ENCODE measurements around the gene MYRF.
A peak's percentile ranks its signal among the peaks of the same experiment; 100 is the strongest.

The MYRF gene

DNA sequence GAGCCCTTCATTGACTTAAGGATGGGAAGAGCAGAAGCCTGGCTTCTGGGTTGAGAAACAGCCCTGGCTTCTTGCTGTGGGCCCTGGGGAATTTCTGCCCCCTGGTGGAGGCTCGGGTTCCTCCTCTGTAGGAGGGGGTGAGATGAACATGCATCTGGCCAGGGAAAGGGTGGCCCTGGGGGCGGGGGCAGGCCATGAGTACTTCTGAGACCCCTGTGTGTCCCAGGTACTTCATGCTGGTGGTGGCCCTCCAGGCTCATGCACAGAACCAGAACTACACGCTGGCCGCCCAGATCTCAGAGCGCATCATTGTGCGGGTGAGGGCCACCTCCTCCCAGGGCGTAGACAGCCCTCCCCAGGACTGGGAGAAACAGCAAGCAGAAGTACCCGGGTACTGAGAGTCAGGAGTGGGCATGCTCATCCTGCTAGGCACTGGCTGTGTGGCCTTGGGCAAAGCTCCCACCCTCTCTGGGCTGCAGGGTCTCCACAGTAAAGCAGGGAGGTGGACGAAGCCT is 24.2 kb downstream of the MYRF start:
- peak; percentile 100 for DNase-seq (ENCODE audit: low spot score)

DNA sequence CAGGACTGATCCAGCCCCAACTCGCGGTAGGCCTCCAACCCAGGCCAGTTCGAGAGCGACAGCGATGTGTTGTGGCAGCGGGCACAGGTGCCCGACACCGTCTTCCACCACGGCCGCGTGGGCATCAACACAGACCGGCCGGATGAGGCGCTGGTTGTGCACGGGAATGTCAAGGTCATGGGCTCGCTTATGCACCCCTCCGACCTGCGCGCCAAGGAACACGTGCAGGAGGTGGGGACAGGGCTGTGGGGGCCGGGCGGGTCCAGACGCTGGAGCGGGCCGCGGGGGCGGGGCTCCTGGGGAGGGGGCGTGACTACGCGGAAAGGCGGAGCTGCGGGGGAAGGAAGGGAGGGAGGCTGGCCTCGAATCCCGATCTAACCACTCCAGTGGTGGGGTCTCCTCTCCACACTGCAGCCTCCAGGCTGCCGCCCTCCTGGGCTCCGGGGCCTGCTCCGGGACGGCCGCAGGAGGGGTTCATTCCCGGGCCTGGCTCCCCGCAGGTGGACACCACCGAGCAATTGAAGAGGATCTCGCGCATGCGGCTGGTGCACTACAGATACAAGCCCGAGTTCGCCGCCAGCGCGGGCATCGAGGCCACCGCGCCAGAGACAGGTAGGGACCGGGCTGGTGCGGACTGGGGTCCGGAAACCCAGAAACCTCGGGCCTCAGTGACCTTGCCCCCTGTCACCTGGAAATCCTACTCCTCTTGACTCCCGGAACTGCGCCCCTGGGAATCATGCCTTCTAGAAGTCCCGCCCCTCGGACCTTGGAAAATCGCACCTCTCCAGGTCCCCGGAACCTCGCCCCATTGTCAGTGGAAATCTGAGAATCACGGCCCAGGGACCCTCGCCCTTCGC is 25.0 kb downstream of the MYRF start:
- DNase-seq (ENCODE audit: low spot score), result no peak

DNA sequence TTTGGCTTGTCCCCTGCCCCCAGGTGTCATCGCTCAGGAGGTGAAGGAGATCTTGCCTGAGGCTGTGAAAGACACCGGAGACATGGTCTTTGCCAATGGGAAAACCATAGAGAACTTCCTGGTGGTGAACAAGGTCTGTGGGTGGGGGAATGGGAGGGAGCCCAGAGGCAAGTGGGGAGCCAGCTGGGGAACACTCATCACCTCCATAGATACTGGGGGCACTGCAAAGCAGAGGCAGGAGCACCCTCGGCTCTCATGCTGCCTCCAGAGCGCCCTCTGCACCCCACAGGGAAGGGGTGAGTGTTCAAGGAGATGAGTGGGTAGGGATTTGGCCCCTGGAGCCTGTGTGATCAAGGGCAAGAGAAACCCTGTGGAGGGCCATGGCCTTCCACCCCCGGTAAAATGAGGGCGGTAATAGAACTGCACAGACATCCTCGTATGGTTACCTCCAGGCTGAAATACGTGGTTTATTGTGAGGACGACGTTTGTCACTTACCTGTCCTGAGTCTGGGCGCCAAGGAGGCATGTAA is 26.0 kb downstream of the MYRF start:
- no peak for DNase-seq (ENCODE audit: low spot score)

DNA sequence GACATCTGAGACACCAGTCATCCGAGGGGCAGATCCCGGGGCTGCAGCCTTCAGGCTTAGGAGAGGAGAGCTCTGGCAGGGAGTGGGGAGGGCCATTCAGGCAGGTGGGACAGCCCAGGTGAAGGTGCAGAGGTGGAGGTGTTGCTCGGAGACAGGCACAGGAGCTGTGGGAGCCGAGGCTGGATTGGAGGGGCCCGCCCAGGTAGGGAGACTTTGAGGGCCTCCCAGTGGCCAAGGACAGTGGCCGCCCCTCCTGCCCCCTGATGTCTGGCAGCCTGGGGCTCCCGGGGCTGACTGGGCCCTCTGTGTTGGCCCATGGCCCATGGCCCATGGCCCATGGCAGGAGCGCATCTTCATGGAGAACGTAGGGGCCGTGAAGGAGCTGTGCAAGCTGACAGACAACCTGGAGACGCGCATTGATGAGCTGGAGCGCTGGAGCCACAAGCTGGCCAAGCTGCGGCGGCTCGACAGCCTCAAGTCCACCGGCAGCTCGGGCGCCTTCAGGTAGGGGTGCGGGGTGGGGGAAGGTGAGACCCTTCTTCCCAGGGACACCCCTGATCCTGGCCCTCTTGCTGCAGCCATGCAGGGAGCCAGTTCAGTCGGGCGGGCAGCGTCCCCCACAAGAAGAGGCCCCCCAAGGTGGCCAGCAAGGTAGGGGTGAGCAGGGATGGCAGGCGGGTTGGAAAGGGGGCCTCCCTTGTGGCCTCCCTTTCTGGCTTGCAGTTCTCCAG is 26.6 kb downstream of the MYRF start:
- DNase-seq (ENCODE audit: low spot score), result no peak

DNA sequence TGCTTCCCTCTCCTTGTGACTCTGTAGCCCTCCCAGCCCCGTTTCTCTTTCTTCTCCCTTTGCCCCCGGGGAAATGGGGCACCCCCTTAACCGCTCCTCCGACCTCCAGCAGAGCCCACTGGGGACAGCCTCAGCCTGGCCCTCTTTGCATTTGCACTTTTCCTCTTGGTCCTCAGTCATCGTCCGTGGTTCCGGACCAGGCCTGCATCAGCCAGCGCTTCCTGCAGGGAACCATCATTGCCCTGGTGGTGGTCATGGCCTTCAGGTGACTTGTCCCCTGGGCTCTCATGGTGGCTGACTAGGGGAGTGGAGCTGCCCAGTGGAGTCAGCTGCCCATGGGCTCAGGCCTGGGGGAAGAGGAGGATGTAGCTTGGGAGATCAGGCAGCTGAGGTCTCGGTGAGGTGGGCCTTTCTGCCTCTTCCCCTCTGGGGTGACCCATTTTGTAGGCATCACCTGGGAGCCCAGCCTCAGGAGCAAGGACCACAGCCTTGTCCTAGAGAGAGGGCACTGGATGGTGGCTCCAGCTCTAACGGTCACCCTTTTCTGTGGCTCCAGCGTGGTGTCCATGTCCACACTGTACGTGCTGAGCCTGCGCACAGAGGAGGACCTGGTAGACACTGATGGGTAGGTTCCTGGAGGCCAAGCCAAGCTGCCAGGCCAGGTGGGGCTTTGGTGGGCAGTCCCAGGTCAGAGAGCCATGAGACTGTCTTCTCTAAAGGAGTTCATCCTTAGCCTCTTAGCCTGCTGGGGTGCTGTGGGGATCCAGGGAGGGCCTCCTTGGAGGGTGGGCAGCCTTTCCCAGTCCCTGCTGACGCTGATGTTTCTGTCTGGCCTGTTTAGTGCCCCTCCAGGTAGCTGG is 27.5 kb downstream of the MYRF start:
- DNase-seq (ENCODE audit: low spot score), result no peak

DNA sequence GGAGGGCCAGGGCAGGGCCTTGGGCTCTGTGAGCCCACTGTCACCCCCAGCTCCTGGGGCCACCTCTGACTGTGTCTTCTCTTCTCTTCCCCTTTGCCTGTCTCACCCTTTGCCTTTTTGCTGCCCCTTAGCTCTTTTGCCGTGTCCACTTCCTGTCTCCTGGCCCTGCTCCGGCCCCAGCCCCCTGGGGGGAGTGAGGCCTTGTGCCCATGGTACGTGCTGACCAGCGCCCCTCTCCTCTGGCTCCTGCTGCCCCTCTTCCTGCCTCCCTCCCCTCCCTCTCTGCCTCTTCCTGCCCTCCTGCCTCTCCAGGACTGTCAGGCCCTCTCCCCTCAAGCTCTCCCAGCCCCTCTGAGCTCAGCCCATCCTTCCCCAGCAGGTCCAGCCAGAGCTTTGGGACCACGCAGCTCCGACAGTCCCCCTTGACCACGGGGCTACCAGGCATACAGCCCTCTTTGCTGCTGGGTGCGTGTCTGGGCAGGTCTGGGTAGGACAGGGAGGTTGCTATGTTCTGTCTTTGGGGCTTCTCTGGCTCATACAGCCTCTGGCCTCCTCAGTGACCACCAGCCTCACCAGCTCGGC is 28.2 kb downstream of the MYRF start:
- DNase-seq (ENCODE audit: low spot score), result no peak

DNA sequence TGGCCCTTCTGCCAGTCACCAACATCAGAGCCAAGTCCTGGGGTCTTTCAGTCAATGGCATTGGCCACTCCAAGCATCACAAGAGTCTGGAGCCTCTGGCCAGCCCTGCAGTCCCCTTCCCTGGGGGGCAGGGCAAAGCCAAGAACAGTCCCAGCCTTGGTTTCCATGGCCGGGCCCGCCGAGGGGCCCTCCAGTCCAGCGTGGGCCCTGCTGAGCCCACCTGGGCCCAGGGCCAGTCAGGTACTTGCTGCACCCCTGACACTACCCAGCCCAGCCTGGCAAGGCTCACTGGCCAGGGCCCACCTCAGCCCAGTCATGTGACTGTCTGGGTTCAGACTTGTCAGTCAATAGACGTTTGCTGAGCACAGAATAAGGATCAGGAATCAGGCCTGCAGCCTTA is 29.1 kb downstream of the MYRF start:
- no peak for DNase-seq (ENCODE audit: low spot score)

DNA sequence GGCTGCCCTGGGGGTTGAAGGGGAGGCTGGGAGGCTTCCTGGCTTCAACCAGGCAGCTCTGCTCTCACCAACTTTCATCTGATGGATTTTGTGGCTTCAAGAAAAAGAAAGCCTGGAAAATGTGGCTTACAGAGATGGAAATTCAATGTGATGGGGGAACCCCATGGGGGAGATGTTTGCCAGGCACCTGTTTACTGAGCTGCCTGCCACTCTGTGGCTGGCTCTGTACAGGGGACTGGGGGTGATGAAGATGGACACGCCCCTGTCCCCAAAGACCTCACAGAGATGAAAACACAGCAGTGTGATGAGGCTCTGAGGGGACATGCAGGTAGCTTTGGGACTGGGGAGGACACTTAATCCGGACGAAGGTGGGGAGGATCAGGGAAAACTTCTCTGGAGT is 29.9 kb downstream of the MYRF start:
- DNase-seq (ENCODE audit: low spot score), result no peak

DNA sequence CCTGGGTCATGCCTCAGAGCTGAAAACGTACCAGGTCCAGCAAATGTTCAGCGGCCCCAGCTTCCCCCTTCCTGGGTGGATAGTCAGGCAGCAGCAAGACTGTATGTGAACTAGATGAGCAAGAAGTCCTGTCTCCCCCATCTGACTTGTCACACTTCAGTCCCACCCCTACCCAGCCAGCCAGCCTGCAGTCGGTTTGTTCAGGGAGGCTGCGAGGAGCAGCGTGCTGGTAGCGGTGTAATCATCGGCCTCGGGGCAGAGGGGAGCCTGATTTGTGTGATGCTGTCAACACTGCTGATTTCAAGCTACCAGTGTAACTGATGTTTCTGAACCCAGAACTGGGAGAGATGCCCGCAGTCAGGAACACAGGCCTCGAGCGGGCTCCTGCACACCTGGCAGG is 30.4 kb downstream of the MYRF start:
- no peak for DNase-seq (ENCODE audit: low spot score)

DNA sequence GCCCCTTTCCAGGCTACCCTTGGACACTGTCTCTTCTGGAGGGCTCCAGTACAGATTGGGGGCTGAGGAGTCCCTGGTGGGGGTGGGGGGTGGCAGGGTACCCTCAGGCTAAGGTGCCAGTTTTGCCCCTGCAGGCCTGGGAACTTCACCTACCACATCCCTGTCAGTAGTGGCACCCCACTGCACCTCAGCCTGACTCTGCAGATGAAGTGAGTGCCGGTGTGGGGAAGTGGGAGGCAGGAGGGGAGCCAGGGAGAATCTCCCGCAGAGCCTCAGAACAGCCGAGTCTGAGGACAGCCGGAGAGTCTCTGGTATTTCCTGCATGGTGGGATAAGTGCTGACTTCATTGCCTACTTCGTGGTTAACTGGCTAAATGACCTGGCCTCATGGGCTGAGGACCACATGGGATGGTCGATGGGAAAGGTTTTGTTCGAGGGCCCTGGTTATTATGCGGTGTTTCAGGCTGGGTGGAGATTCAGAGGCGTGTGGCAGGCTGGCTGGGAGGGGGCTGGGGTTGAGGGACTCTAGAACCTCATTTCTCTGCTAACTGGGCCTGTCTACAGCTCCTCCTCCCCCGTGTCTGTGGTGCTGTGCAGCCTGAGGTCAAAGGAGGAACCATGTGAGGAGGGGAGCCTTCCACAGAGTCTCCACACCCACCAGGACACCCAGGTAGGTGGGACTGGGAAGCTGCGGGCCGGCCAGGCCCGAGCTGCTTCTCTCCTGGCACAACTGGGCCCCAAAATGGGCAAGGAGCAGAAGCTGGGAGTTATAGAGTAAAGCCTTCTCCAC is 31.5 kb downstream of the MYRF start:
- DNase-seq (ENCODE audit: low spot score), result no peak

DNA sequence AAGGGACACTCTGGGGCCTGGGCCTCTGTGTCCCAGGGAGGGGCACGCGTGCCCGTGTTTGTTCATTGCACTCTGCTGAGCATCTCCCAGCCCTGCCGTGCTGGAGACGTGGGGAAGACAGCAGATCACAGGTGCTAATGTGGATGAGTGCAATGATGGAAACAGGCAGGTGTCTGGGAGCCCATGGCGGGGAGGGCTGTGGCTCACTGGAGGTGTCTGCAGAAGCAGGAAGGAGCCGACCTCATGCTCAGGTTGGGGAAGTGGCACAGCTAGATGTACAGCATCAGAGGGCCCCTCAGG is 32.0 kb downstream of the MYRF start:
- DNase-seq (ENCODE audit: low spot score), result no peak

DNA sequence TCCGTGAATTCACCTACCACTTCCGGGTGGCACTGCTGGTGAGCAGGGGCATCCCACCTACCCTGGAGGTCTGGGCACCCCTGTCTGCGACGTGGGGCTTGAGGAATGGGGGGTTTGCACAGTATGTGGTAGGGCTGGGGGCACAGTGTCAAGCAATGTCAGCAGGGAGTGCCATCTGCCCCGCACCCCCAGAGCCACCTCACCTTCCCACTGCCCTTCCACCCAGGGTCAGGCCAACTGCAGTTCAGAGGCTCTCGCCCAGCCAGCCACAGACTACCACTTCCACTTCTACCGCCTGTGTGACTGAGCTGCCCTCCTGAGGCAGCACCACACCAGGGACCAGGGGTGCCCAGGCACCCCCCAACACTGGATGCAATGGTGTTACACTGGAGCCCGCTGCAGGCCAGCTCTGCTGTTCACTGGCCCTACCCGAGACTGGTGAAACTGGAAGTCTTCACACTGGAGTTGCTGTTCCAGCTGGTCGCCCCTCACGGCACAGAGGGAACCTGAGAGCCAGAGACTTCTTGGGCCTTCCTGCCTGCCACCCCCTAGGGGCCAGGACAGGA is 33.5 kb downstream of the MYRF start:
- DNase-seq (ENCODE audit: low spot score), result no peak

DNA sequence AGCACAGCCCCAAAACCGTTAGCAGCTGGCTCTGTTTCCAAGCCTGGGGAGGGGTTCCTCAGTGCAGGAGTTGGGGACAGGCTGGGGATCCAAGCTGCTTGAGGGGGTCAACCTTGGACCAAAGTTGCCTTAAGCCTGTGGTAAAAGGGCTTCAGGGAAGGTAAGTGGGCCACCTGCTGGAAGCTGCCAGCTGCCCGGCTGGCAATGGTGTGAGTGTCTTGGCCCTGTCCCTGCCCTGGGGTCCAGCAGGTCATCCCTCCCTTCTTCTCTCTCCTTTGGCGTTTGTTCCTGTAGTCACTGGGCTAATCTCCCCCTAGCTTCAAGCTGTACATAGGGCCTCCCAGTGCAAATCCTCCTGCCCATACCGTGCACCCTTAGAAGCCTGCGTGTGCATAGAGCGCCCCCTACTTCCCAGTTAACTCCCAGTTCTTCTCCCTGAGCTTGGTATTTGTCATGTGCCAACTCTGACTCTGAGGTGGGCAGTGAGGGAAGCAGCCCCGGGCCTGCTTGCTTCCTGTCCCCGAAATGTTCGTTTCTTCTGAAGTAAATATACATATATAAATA is 35.6 kb downstream of the MYRF start:
- DNase-seq (ENCODE audit: low spot score), result peak; percentile 98

DNA sequence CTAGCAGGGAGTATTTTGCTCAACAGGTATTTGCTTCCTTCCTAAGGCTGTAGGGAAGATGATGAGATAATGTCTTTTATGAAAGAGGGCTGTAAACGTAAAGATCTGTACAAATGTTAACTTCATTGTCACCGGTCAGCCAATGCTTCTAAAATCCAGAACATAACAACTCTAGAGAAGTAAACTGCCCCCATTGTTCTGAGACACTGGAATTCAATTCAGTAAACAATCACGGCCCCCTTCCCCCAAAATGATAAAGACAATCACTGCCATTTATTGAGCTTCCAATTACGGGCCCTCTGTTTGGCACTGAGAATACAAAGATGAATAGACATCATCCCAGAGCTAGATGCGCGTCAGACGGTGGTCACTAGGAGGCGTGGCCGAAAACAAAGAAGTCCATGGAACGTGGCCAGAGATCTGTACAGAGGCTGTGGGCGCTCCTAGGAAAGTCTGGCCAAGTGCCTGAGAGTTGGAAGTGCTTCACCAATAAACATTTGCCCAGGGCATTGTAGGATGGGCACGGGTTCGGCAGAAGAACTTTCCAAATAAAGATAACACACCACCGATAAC is 39.4 kb downstream of the MYRF start:
- DNase-seq (ENCODE audit: low spot score), result peak; percentile 80

DNA sequence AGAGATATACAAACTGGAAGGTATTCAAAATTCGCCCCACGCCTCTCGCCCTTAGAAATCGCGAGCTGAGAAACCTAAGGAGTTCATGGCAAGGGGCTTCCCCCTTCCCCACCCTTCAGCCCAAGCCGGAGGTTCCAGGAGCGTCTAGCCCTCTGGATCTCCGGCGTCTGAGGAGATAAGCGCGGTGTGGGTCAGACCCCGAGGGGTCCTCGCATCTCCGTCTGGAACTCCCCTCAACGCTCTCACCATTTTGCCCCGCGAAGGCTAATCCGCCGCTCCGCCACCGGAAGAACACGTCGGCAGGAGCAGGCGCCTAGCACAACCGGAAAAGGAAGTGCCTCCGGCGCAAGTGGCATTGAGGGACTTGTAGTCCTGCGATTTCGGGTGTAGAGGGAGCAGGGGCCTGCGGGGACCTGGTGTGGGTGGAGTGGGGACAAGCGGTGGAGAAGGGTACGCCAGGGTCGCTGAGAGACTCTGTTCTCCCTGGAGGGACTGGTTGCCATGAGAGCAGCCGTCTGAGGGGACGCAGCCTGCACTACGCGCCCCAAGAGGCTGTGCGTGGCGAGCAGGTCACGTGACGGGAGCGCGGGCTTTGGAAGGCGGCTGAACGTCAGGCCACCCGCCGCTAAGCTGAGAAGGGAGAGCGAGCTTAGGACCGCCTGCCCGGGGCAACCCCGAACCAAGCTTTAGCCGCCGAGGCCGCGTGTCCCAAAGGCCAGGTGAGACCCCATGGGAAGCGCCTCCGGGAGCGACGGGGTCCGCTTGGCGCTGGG is 40.1 kb downstream of the MYRF start, which contains the start of the genes FEN1 and TMEM258:
Gene FEN1, plus strand, starts transcription at position 602 of the 773 bp plus-strand sequence. CDS start 2,451 bp downstream, outside the sequence.
Gene TMEM258, minus strand, starts transcription at position 290 of the 773 bp plus-strand sequence. Its CDS starts 41 bp downstream, at position 249.
- DNase-seq (ENCODE audit: low spot score), result peak; percentile 97

DNA sequence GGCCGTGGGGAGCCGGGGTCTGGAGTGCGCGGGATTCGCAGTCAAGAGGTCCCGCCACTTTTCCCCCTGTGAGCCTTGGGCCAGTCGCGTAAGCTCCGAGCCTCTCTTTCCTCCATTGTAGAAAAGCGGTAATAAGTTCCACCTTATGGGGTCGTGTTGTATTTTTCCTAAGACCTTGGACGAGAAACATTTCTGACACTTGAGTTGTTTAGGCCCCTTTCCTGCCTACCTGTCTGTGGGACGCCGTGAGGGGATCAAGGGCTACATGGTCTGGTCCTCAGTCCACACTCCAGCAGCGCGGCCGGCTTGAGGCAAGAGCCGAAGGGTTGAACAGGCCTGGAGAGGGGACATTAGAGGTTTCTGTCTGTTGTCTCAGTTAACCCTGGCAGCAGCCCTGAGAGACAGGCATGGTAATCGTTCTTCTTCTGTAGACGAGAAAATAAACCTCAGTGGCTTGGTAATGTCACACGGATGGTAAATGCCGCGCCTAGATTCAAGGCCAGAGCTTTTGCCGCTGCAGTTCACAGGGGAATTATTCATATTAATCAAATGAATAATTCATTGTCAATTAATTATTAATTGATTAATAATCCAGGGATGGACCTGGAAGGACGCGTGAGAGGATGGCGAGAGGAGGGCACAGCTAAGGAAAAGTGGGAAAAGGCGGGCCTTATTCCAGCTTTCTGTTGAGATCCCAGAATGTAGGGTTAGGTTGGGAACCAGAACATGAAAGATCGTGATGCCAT is 40.8 kb downstream of the MYRF start:
- DNase-seq (ENCODE audit: low spot score), result no peak

DNA sequence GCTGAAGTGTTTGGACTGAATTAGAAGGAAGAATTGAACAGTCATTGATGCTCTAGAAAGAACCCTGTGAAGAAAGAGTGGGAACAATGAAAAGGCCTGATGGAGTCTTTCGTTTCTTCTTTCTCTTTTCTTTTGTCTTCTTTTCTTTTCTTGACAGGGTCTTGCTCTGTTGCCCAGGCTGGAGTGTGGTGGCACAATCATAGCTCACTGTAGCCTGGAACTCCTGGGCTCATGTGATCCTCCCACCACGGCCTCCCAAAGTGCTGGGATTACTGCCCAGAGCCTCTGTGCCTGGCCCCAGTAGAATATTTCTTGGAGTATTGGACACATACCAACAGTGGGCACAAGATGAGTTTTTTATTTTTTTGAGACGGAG is 41.4 kb downstream of the MYRF start:
- DNase-seq (ENCODE audit: low spot score), result no peak

DNA sequence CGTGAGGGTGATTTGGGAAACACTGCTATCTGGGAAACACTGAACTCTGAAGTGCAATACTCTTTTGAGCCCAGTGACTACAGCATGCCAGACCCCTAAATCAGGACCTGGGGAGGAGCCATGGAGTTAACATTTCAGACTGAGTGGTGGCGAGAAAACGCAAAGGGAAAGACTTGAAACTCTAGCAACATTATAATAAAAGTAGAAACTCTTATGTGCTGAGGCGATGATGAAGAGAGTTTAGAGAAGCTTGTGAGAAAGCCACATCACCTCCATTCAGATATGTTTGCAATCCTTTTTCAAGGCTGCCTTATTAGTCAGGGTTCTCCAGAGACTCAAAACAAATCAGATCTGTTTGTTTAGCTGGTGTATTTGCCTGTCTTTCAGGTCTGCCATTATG is 42.1 kb downstream of the MYRF start:
- no peak for DNase-seq (ENCODE audit: low spot score)
